Stimulated activated CD4-positive, alpha-beta T cell treated with anti-CD3 and anti-CD28 coated beads, Interleukin-2, amount 100 ng/mL, for 4 hours (primary cell): ENCODE measurements around the gene KRTAP4-7.
"Not testable (repeated sequence)": the region's sequence is repeated elsewhere in the genome, so short reads cannot be mapped to it uniquely, and the experiment has no call there.

Experiments used
- DNase-seq: peaks from one replicate; pipeline ENCODE4 v3.0.0-alpha.2; 2020; ENCODE audit warnings: low read depth

Gene KRTAP4-7

DNA sequence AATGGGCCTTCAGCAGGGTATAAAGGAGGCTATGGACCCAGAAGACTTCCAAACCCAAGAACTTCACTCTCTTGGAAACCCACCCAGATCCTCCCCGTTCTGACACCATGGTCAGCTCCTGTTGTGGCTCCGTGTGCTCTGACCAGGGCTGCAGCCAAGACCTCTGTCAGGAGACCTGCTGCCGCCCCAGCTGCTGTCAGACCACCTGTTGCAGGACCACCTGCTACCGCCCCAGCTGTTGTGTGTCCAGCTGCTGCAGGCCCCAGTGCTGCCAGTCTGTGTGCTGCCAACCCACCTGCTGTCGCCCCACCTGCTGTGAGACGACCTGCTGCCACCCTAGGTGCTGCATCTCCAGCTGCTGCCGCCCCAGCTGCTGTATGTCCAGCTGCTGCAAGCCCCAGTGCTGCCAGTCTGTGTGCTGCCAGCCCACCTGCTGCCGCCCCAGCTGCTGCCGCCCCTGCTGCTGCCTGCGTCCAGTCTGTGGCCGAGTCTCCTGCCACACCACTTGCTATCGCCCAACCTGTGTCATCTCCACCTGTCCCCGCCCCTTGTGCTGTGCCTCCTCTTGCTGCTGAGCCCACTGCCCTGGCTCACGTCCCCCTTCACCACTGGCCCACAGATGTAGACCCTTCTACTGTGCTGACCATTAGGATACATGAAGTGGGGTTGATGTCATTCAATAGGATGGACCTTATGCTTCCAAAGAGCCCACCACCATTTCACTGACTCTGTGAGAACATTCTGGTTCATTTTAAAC is at the start of gene KRTAP4-7:
TSS of gene KRTAP4-7 (plus strand) at position 51 of the 757 bp plus-strand sequence. CDS start at position 108, 57 bp downstream.
- not testable (repeated sequence) for DNase-seq

- DNase-seq = not testable (repeated sequence)
Observed at GRCh38 chr17:41034346-41034935, 49.5 kb upstream of the KRTAP4-7 start, which contains the start of gene KRTAP1-3. Gene KRTAP1-3, minus strand, starts transcription at chr17:41034874. Its CDS starts 53 bp downstream, at chr17:41034821.

DNA sequence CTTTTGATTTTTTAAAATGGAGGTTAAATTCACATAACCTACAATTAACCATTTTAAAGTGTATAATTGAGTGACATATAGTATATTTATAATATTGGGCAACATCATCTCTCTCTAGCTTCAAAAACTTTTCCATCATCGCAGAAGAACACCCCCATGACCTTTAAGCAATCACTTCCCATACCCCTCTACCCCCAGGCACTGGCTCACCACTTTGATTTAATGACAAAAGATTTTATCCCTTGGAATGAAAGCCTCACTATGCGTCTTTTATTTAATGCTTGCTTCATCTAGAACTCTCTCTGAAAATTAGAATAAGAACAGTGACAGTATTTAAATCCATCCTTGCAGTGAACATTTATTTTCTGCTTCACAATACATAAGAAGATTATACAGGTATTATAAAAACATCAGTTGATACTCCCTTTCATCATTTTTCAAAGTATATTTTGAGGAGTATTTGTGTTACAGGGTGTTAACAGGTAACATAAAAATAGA is 46.0 kb upstream of the KRTAP4-7 start:
- no peak for DNase-seq

DNA sequence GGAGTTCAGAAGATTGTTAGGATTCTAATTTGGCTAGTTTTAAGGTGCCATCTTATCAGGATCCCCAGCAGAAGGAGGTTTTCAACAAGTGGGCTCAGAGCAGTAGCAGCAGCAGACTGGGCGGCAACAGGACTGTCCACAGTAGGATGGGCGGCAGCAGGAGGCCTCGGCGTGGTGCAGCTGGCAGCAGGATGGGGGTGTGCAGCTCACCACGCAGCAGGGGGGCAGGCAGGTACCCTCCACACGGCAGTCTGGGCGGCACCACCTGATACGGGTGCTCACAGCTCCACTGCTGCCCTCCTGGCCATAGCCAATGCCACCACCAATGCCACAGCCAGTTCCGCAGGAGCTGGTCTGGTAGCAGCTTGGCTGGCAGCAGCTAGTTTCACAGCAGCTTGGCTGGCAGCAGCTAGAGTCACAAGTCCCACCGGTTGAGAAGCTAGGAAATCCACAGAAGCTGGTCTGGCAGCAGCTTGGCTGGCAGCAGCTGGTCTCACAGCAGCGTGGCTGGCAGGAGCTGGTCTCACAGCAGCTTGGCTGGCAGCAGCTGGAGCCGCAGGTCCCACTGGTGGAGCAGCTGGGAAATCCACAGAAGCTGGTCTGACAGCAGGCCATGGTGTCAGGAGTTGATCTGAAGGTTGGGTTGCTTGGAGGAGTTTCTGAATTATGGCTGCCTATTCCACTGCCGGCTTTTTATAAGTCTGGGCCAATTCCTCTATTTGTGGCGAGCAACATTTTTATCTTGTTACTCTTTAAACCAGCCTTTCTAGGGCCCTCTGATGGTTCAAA is 43.0 kb upstream of the KRTAP4-7 start, which contains the start of gene KRTAP1-1:
TSS of gene KRTAP1-1 (minus strand) at position 668 of the 789 bp plus-strand sequence. CDS start at position 615, 53 bp downstream.
- not testable (repeated sequence) for DNase-seq

DNA sequence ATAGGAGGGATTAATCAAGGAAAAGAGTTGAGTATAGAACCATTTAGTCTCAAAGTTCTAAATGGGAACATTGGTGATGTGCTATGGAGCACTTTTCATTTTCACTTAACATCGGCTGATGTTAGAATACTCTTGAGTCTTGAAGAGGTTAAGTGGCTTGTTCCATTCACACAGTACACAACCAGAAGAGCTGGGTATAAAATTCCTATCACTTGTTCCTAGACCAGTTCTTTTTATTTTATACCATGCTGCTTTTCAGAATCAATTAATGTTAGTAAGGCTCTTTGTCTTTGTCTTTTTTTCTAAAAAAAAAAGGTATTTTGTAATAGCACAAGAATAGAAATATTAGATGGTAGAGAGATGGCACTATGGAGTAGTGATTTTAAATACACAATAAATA is 41.0 kb upstream of the KRTAP4-7 start:
- DNase-seq = no peak

DNA sequence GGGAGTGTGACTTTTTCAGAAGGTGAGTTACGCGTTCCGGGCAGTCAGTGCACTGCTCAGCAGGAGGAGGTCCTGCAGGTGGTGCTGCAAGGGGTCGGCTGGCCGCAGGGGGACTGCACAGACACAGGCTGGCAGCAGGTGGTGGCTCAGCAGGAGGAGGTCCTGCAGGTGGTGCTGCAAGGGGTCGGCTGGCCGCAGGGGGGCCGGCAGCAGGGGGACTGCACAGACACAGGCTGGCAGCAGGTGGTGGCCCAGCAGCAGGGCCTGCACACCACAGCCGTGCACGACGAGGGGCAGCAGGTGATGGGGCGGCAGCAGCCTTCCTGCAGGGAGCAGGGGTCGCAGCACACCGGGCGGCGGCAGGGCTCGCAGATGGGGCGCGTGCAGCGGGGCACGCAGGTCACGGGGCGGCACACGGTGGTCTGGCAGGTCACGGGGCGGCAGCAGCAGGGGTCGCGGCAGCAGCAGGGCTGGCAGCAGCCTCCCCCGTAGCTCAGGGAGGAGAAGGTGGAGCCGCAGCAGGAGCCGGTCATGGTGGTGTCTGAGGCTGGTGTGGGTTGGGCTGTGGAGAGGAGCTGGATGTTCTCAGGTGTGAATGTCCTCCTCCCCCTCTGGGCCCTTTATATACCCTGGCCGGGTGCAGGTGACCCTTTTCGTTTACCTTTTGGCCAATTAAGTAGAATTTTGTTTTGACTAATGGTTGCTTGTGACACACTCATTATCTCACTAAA is 37.0 kb upstream of the KRTAP4-7 start, which contains the start of gene KRTAP2-1:
TSS of gene KRTAP2-1 (minus strand) at position 582 of the 731 bp plus-strand sequence. CDS start at position 533, 49 bp downstream.
- DNase-seq = not testable (repeated sequence)

GRCh38 chr17:41048441-41048840 is 35.5 kb upstream of the KRTAP4-7 start:
- no peak for DNase-seq

DNA sequence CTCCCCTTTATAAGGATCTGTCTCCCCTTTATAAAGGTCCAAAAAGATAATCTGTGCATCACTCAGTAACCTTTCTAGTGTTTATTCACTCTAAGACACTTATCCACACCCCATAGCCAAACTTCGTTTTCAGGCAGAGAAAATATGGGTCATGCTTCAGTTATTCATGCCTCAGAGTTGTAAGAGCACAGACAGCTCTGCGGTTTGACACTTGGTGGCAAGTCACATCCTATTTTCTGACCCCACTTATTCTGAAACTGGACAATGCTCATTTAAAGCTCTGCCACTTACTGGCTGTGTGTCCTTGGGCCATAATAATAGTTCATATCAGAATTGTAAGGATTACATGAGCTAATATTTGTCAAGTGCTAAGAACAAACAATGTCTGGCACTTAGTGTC is 34.8 kb upstream of the KRTAP4-7 start:
- DNase-seq = no peak

- DNase-seq = no peak
Observed at GRCh38 chr17:41052566-41052965, 31.4 kb upstream of the KRTAP4-7 start.

- DNase-seq = no peak
Observed at GRCh38 chr17:41054025-41054424, 29.9 kb upstream of the KRTAP4-7 start.

DNA sequence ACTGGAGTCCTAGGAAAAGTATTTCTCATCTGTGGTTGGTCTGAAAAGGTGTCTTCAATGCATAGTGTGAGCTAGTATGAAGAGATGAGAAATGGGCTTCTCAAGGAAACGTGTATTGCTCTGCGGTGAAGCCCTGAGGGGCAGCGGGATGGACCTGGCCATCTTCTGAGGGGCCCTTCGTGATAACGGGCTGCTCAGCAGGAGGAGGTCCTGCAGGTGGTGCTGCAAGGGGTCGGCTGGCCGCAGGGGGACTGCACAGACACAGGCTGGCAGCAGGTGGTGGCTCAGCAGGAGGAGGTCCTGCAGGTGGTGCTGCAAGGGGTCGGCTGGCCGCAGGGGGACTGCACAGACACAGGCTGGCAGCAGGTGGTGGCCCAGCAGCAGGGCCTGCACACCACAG is 29.4 kb upstream of the KRTAP4-7 start:
- not testable (repeated sequence) for DNase-seq

- DNase-seq = not testable (repeated sequence)
Observed at GRCh38 chr17:41055130-41055529, 28.8 kb upstream of the KRTAP4-7 start, which contains the start of gene KRTAP2-2. Gene KRTAP2-2, minus strand, starts transcription at chr17:41055230. Its CDS starts 19 bp downstream, at chr17:41055211.

DNA sequence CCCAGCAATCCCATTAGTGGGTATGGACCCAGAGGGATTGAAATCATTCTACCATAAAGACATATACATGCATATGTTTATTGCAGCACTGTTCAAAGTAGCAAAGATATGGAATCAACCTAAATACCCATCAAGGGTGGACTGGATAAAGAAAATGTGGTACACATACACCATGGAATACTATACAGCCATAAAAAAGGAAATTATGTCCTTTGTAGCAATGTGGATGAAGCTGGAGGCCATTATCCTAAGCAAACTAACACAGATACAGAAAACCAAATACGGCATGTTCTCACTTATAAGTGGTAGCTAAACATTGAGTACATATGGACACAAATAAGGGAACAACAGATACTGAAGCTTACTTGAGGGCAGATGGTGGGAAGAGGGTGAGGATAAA is 26.4 kb upstream of the KRTAP4-7 start:
- no peak for DNase-seq

DNA sequence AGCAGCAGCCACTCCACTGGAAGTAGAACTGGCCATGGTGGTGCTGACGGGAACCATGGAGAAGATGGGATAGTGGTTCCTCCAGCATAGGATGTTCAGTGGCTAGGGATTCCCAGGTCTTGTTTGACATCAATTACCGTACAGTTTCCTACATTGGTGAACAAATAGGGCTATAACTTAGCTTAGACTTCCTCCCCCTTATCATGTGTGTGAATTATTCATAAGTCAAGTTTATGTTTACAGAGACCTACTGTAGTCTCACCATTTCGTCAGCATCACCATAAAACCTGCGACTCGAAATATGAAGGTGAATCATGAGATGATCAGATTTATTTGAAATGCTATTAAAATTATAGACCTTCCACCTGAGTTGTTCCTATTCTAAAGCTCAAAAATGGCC is 25.2 kb upstream of the KRTAP4-7 start:
- DNase-seq = no peak

GRCh38 chr17:41059276-41060051 is 24.5 kb upstream of the KRTAP4-7 start:
- not testable (repeated sequence) for DNase-seq

DNA sequence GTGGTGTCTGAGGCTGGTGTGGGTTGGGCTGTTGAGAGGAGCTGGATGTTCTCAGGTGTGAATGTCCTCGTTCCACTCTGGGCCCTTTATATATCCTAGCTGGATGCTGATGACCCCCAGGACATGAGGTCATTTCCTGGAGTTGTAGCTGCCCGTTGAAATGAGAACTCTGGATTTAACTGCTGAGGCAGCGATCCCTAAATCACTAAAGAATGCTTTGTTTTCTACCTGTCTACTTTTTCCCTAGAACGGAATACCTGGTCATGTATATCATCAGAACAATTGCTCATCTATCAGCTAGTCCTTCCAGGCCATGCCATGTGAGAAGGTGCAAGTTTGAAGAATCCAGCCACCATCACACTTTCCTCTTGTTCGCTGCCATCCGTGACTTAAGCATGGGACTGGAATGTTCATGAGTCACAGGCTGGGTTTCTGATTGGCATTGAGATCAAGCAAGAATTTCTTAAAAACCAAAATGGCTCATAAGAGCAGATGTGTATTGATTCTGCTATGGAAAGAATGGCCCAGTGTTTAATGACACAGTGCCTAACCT is 23.8 kb upstream of the KRTAP4-7 start, which contains the start of gene KRTAP2-3:
TSS of gene KRTAP2-3 (minus strand) at position 63 of the 553 bp plus-strand sequence. CDS start 64 bp downstream, outside the sequence.
- no peak for DNase-seq

DNA sequence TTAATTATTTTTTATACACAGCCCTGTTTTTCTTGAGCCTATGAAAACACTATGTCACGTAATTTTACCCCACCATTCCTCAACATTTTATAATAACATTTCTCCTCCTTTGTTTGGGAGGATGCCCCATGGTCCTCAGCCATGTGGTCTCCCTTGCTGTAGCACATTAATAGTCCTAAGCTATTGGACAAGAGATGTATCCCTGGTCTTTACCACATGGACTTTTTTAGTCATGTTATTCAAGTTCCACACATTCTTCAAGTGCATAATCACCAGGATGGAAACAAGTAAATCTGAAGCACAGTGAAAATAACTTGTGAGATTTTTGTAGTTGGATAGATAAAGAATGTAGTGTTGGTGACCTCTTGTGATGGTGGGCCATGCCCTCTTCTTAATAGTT is 22.0 kb upstream of the KRTAP4-7 start:
- DNase-seq = no peak

DNA sequence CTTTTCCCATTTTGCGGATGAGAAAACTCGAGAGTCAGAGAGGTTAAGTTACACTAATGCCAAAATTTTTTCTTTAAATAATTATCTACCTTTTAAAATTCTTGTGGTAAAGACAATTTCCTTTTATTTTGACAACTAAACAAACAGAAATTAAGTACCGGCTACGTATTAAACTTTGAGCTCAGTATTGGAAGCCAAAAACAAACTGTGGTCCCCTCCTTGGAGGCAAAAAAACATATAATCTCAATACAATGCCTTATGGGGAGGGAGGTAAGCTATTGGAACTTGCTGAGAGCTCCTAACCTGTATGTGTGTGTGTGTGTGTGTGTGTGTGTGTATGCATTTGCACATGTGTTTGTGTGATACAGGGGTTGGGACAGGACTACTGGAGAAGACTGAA is 20.5 kb upstream of the KRTAP4-7 start:
- DNase-seq = no peak

GRCh38 chr17:41064301-41064700 is 19.6 kb upstream of the KRTAP4-7 start:
- no peak for DNase-seq
